PC-3 (cell line): ENCODE data around the gene NRIP1. TPM values are rescaled to one million over a fixed set of nuclear protein-coding genes. Genes with fewer than 3 reads are reported as not detected.

ENCODE experiments used
- ATAC-seq: fragments of 200-7000 bp; cut with Tn5 transposase; 2 replicates; pipeline ENCODE4 v1.9.1; 2020; ENCODE audit warnings: mild to moderate bottlenecking, moderate library complexity
- BruUV-seq: library from RNA; stranded (reverse); fragments of 400-500 nt; replicated peaks from 2 replicates; lab custom pipeline; 2021; lab: Mats Ljungman, UMichigan
- CTCF ChIA-PET: fragments of 300-600 bp; sonication (Branson Sonifier 250); formaldehyde crosslinking; loops from one replicate; lab custom pipeline; 2022; ENCODE audit warnings: antibody characterized with exemption; lab: Charles Lee
- POLR2A ChIA-PET: fragments of 300-600 bp; sonication (Branson Sonifier 250); formaldehyde crosslinking; loops from one replicate; lab custom pipeline; 2022; ENCODE audit warnings: antibody characterized with exemption; ENCODE audit not compliant: unreplicated experiment; lab: Charles Lee
- DNase-seq: peaks from one replicate; pipeline ENCODE4 v3.0.0-alpha.2; 2015
- H2AFZ ChIP-seq: fragments of 300-600 bp; sonication (generic); 2 replicates; pipeline ENCODE4 v1.6.0; 2016; ENCODE audit warnings: antibody characterized with exemption, low read length
- H3F3A ChIP-seq: fragments of 300-600 bp; sonication (generic); one replicate; pipeline ENCODE4 v1.6.0; 2017; ENCODE audit warnings: antibody characterized with exemption, low read length, control low read depth, mild to moderate bottlenecking; ENCODE audit not compliant: unreplicated experiment
- H3K27ac ChIP-seq: fragments of 300-600 bp; sonication (generic); 2 replicates; pipeline ENCODE4 v1.5.1; 2016; ENCODE audit warnings: mild to moderate bottlenecking, low read length
- H3K27me3 ChIP-seq: fragments of 300-600 bp; sonication (generic); 2 replicates; pipeline ENCODE4 v1.6.1; 2016; ENCODE audit warnings: low read length, mixed read lengths
- H3K36me3 ChIP-seq: fragments of 300-600 bp; sonication (generic); 2 replicates; pipeline ENCODE4 v1.6.1; 2016; ENCODE audit warnings: low read depth, mixed run types, low read length, mixed read lengths
- H3K4me1 ChIP-seq: fragments of 300-600 bp; sonication (generic); 2 replicates; pipeline ENCODE4 v1.5.1; 2016; ENCODE audit warnings: low read length; ENCODE audit not compliant: insufficient read depth
- H3K4me2 ChIP-seq: fragments of 300-600 bp; sonication (generic); 2 replicates; pipeline ENCODE4 v1.6.0; 2016; ENCODE audit warnings: low read length
- H3K4me3 ChIP-seq: fragments of 300-600 bp; sonication (generic); 2 replicates; pipeline ENCODE4 v1.5.1; 2016; ENCODE audit warnings: mild to moderate bottlenecking, low read length, mixed read lengths
- H3K79me2 ChIP-seq: fragments of 300-600 bp; sonication (generic); 2 replicates; pipeline ENCODE4 v1.6.1; 2017; ENCODE audit warnings: low read length, mixed read lengths
- H3K9ac ChIP-seq: fragments of 300-600 bp; sonication (generic); 2 replicates; pipeline ENCODE4 v1.6.0; 2016; ENCODE audit warnings: mild to moderate bottlenecking, low read length
- H3K9me2 ChIP-seq: fragments of 300-600 bp; sonication (generic); replicated peaks from 2 replicates; pipeline ENCODE4 v1.6.1; 2016; ENCODE audit warnings: mixed run types, low read length, mixed read lengths
- H3K9me3 ChIP-seq: fragments of 300-600 bp; sonication (generic); 2 replicates; pipeline ENCODE4 v1.6.1; 2016; ENCODE audit warnings: low read length, mixed read lengths
- H4K20me1 ChIP-seq: fragments of 300-600 bp; sonication (generic); 2 replicates; pipeline ENCODE4 v1.6.1; 2016; ENCODE audit warnings: low read length, mixed read lengths
- CTCF ChIP-seq: fragments of 300-600 bp; sonication (generic); conservative IDR thresholded peaks from 2 replicates; pipeline ENCODE4 v1.5.1; 2017; ENCODE audit warnings: antibody characterized with exemption, low read depth, mild to moderate bottlenecking, low read length
- EZH2 ChIP-seq: fragments of 300-600 bp; sonication (generic); IDR thresholded peaks from one replicate; pipeline ENCODE4 v1.6.1; 2017; ENCODE audit warnings: antibody characterized with exemption, mild to moderate bottlenecking, low read length; ENCODE audit not compliant: unreplicated experiment
- EZH2phosphoT487 ChIP-seq: fragments of 300-600 bp; sonication (generic); IDR thresholded peaks from 2 replicates; pipeline ENCODE4 v1.6.1; 2018; ENCODE audit warnings: mild to moderate bottlenecking, antibody characterized with exemption, low read length, borderline replicate concordance
- intact Hi-C: fragments of 100-400 bp; cut with micrococcal nuclease; formaldehyde crosslinking; loops from 2 replicates; pipeline ENCODE4 v1.9.0; 2023
- total RNA-seq: library from RNA; depleted of rRNA; stranded (reverse); fragments of >200 nt; gene quantifications from 2 replicates; pipeline ENCODE4 v1.2.3, GENCODE V29; 2014

Gene NRIP1
- total RNA-seq, 1 experiment from 2014 or later, result 69.2 TPM

GRCh38 chr21:15062606-15062965, 2.2 kb downstream of the NRIP1 start:
- peaks cover 94% of the 10 kb centered on the region for H3K79me2 ChIP-seq
- ChIA-PET POLR2A (no interaction called here), CTCF (no interaction called here)
- ATAC-seq (no peak), DNase-seq (peak; percentile 63)
- H3K27ac ChIP-seq, result peak overlapping the region; percentile 53
- intact Hi-C loops, result loop anchor here (1.0 to 10.0 kb wide), 4 partner anchors 198 to 530 kb away; no protein-coding TSS in a partner anchor
- H3K36me3 ChIP-seq, result peaks cover 8% of the 10 kb centered on the region; the same call in 1 of the 2 replicates
- H3K4me2 ChIP-seq, result peak overlapping the region; percentile 81
- no peak for TF ChIP-seq EZH2phosphoT487
- peak; percentile 64 for TF ChIP-seq CTCF
- TF ChIP-seq EZH2, result no peak
- H3K9ac ChIP-seq, result peak overlapping the region; percentile 83
- peaks cover 58% of the 10 kb centered on the region for H4K20me1 ChIP-seq
- H3K27me3 ChIP-seq, result no peaks in the 10 kb centered on the region
- no peaks in the 10 kb centered on the region for H3F3A ChIP-seq
- no peaks in the 10 kb centered on the region for H3K9me3 ChIP-seq
- no peak overlapping the region for H2AFZ ChIP-seq
- peak overlapping the region; percentile 85 for H3K4me3 ChIP-seq
- peaks cover 48% of the 10 kb centered on the region for H3K4me1 ChIP-seq
- H3K9me2 ChIP-seq, result no peaks in the 10 kb centered on the region
- BruUV-seq, result no TSS peak

GRCh38 chr21:15061747-15062605, 2.8 kb downstream of the NRIP1 start:
- DNase-seq (no peak), ATAC-seq (no peak)
- ChIA-PET CTCF (no interaction called here), POLR2A (interaction anchor here (0.6 kb wide), 1 partner anchor 102 kb away, joined by 3 read pairs; no protein-coding TSS in a partner anchor)
- Histone ChIP-seq H3K79me2 (peaks cover 96% of the 10 kb centered on the region), H3K4me1 (peaks cover 54% of the 10 kb centered on the region), H3K9me3 (no peaks in the 10 kb centered on the region), H3K27me3 (no peaks in the 10 kb centered on the region), H3K9ac (peak overlapping the region; percentile 83), H3F3A (no peaks in the 10 kb centered on the region), H3K36me3 (peaks cover 8% of the 10 kb centered on the region; the same call in 1 of the 2 replicates), H3K27ac (peak overlapping the region; percentile 53), H3K9me2 (no peaks in the 10 kb centered on the region), H4K20me1 (peaks cover 64% of the 10 kb centered on the region), H3K4me2 (peak overlapping the region; percentile 81), H3K4me3 (peak overlapping the region; percentile 85), H2AFZ (no peak overlapping the region)
- intact Hi-C loops, result loop anchor here (1.0 to 10.0 kb wide), 5 partner anchors 27 to 530 kb away; no protein-coding TSS in a partner anchor
- no TSS peak for BruUV-seq
- TF ChIP-seq EZH2 (no peak), EZH2phosphoT487 (no peak), CTCF (no peak)
